NCI-H524 (cell line): Measurements from ENCODE around the gene RAMP1.

Experiments used
- DNase-seq, 2 experiments: peaks; one replicate each; lab custom pipeline; 2025; lab: John Stamatoyannopoulos, UW

The RAMP1 gene

GRCh38 chr2:237895544-237896506, 36.4 kb downstream of the RAMP1 start:
- no peak for DNase-seq

- no peak for DNase-seq
These were observed 37.1 kb downstream of the RAMP1 start for GRCh38 chr2:237896507-237896892.

GRCh38 chr2:237896956-237897355, 37.5 kb downstream of the RAMP1 start:
- DNase-seq, result no peak

GRCh38 chr2:237898057-237898414, 38.6 kb downstream of the RAMP1 start:
- no peak for DNase-seq

- DNase-seq, result no peak
These were observed 41.7 kb downstream of the RAMP1 start for GRCh38 chr2:237900891-237901831.

GRCh38 chr2:237901932-237902850, 42.8 kb downstream of the RAMP1 start:
- DNase-seq, result no peak

- DNase-seq, result no peak
These were observed 45.6 kb downstream of the RAMP1 start for GRCh38 chr2:237904831-237905599.

GRCh38 chr2:237907144-237907543, 47.7 kb downstream of the RAMP1 start:
- DNase-seq, result no peak

- DNase-seq, result no peak
These were observed 49.8 kb downstream of the RAMP1 start for GRCh38 chr2:237909075-237909695.

- no peak for DNase-seq
These were observed 50.5 kb downstream of the RAMP1 start for GRCh38 chr2:237909801-237910475.

- no peak for DNase-seq
These were observed 51.3 kb downstream of the RAMP1 start for GRCh38 chr2:237910576-237911362.

GRCh38 chr2:237911363-237912017, 52.1 kb downstream of the RAMP1 start:
- no peak for DNase-seq

- no peak for DNase-seq
These were observed 53.1 kb downstream of the RAMP1 start for GRCh38 chr2:237912271-237913192.

GRCh38 chr2:237913193-237913917, 53.9 kb downstream of the RAMP1 start:
- DNase-seq, result no peak

- no peak for DNase-seq
These were observed 56.2 kb downstream of the RAMP1 start for GRCh38 chr2:237915576-237915975.

GRCh38 chr2:237916296-237916695, 56.9 kb downstream of the RAMP1 start:
- DNase-seq, result no peak
